ENCODE data around the gene NOP53. TPM values are rescaled to one million over a fixed set of nuclear protein-coding genes. Genes with fewer than 3 reads are reported as not detected.

The NOP53 gene
- polyA plus RNA-seq, 1 donor from 2014 or later, result 87.0 TPM

DNA sequence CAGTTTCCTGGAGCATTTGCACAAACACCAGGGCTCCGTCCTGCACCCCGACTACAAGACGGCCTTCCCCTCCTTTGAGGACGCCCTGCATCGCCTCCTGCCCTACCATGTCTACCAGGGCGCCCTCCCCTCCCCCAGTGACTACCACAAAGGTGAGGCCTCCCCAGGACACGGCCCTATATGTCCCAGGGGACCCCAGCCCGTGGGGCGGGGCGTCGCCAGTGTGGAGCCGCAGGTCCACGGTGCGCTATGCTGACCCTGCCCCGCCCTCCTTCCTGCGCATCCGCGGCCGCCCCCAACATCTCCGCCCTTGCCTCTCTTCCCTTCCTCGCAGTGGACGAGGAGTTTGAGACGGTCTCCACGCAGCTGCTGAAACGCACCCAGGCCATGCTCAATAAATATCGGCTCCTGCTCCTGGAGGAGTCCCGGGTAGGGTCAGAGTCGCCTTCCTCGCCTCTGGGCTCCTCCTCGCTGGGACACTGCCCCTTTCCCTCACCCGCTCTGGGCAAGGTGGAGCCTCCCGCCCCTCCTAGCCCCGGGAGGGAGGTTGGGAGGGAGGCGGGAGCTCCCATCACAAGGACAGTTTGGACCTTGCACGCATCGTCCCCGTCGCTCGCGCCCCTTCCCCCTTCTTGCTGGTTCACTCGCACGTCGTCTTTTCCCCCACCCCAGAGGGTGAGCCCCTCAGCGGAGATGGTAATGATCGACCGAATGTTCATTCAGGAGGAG, 46.6 kb upstream of the NOP53 start (continued):
- TF ChIP-seq EZH2 (IDR thresholded peaks at IDR 0.05; ENCODE audit: borderline replicate concordance, insufficient read depth, low read length, poor library complexity, severe bottlenecking), result no peak

DNA sequence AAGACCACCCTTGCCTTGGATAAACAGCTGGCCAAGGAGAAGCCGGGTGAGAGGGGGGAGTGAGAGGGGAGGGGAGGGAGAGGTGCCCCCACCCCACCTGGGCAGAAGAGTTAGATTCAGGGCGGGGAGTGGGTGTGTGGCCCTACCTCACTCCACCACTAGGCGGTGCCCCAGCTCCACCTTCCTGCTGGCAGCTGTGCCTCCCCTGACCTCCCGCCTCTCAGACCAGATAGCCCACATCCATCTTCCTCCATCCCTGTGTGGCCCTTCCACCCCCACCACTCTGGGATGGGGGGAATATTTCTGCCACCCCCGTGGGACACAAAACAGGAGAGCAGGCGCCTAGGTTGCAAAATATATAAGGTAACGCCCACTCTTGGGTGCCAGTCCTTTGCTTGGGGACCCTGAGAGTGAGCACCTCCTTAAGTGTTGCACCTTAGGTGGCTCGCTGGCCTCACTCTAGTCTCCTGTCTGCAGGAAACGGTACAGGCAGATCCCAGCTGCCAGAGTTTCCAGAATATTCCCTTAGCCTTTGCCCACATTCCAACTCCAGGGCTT, 45.9 kb upstream of the NOP53 start:
- no peaks in the 10 kb centered on the region for H3K79me2 ChIP-seq (replicated peaks; ENCODE audit: insufficient read depth, low read length)
- H3K9me2 ChIP-seq (ENCODE audit: insufficient read depth, low read length), result no peaks in the 10 kb centered on the region
- H3F3A ChIP-seq (ENCODE audit: insufficient read depth, low read length, poor library complexity, severe bottlenecking), result no peaks in the 10 kb centered on the region
- no peak overlapping the region for H3K4me2 ChIP-seq (ENCODE audit: low read length)
- H3K36me3 ChIP-seq (ENCODE audit: insufficient read depth, low read length), result no peaks in the 10 kb centered on the region
- H4K20me1 ChIP-seq (ENCODE audit: insufficient read depth), result no peaks in the 10 kb centered on the region
- H3K27ac ChIP-seq (ENCODE audit: low read length), result no peak overlapping the region
- H2AFZ ChIP-seq (ENCODE audit: low read depth, low read length), result no peak overlapping the region
- TF ChIP-seq, protein P1, sequence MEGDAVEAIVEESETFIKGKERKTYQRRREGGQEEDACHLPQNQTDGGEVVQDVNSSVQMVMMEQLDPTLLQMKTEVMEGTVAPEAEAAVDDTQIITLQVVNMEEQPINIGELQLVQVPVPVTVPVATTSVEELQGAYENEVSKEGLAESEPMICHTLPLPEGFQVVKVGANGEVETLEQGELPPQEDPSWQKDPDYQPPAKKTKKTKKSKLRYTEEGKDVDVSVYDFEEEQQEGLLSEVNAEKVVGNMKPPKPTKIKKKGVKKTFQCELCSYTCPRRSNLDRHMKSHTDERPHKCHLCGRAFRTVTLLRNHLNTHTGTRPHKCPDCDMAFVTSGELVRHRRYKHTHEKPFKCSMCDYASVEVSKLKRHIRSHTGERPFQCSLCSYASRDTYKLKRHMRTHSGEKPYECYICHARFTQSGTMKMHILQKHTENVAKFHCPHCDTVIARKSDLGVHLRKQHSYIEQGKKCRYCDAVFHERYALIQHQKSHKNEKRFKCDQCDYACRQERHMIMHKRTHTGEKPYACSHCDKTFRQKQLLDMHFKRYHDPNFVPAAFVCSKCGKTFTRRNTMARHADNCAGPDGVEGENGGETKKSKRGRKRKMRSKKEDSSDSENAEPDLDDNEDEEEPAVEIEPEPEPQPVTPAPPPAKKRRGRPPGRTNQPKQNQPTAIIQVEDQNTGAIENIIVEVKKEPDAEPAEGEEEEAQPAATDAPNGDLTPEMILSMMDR (IDR thresholded peaks at IDR 0.05; ENCODE audit: poor library complexity, severe bottlenecking), result peak; percentile 69
- TF ChIP-seq, protein P2, sequence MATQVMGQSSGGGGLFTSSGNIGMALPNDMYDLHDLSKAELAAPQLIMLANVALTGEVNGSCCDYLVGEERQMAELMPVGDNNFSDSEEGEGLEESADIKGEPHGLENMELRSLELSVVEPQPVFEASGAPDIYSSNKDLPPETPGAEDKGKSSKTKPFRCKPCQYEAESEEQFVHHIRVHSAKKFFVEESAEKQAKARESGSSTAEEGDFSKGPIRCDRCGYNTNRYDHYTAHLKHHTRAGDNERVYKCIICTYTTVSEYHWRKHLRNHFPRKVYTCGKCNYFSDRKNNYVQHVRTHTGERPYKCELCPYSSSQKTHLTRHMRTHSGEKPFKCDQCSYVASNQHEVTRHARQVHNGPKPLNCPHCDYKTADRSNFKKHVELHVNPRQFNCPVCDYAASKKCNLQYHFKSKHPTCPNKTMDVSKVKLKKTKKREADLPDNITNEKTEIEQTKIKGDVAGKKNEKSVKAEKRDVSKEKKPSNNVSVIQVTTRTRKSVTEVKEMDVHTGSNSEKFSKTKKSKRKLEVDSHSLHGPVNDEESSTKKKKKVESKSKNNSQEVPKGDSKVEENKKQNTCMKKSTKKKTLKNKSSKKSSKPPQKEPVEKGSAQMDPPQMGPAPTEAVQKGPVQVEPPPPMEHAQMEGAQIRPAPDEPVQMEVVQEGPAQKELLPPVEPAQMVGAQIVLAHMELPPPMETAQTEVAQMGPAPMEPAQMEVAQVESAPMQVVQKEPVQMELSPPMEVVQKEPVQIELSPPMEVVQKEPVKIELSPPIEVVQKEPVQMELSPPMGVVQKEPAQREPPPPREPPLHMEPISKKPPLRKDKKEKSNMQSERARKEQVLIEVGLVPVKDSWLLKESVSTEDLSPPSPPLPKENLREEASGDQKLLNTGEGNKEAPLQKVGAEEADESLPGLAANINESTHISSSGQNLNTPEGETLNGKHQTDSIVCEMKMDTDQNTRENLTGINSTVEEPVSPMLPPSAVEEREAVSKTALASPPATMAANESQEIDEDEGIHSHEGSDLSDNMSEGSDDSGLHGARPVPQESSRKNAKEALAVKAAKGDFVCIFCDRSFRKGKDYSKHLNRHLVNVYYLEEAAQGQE (IDR thresholded peaks at IDR 0.05; ENCODE audit: borderline replicate concordance), result no peak
- TF ChIP-seq MXI1 (conservative IDR thresholded peaks at IDR 0.05; ENCODE audit: poor library complexity, severe bottlenecking) (no peak), SMC3 (conservative IDR thresholded peaks at IDR 0.05; ENCODE audit: poor library complexity) (peak; percentile 49), POLR2AphosphoS5 (IDR thresholded peaks at IDR 0.05) (no peak), TAF1 (IDR thresholded peaks at IDR 0.05; ENCODE audit: low read depth) (no peak), EZH2 (IDR thresholded peaks at IDR 0.05; ENCODE audit: borderline replicate concordance, insufficient read depth, low read length, poor library complexity, severe bottlenecking) (no peak), EP300 (conservative IDR thresholded peaks at IDR 0.05; ENCODE audit: poor library complexity, severe bottlenecking) (no peak), RAD21 (conservative IDR thresholded peaks at IDR 0.05) (peak; percentile 61)
- H3K4me3 ChIP-seq (ENCODE audit: low read length), result no peak overlapping the region
- no peak overlapping the region for H3K9ac ChIP-seq (ENCODE audit: low read length)
- no peaks in the 10 kb centered on the region for H3K9me3 ChIP-seq (ENCODE audit: low read length)
- no peaks in the 10 kb centered on the region for H3K27me3 ChIP-seq (ENCODE audit: insufficient read depth, low read depth, low read length)
